Cerebellar cortex (tissue), 1 donor: Measurements from ENCODE around the gene TMUB1.

Source experiments
- DNase-seq: peaks from one replicate; pipeline ENCODE4 v3.0.0-alpha.2; 2015; ENCODE audit warnings: low spot score

The TMUB1 gene

DNA sequence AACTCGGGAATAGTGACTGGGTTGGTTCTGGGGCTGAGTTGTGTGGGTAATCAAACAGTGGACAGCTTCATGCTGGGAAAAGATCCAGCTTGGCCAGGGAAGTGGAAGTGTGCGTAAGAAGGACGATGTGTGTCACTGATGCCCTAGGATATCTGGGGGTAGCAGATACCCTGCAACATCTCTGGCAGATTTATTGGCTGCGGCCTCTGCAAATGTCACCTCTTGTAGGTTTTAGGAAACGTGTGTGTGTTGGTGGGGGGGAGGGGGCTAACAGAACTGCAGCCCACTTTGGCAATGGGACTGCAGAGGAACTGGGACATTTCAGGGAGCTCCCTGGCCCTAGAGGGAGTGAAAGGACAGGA, 2.0 kb upstream of the TMUB1 start:
- DNase-seq: peak; percentile 22

DNA sequence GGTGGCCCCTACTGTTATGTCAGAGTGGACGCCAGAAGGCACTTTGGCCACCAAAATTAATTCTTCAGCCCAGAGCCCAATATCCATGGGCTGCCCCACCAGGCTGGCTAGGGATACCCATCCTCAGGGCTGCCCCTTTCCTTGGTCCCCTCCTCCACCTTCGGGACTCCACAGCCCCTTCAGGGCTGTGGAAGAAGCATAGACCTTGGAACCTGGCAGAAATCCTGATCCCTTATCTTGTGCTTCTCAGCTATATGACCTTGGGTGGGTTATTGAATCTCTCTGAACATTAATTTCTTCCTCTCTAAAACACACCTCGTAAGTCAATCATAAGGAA, 499 bp upstream of the TMUB1 start:
- peak; percentile 44 for DNase-seq

DNA sequence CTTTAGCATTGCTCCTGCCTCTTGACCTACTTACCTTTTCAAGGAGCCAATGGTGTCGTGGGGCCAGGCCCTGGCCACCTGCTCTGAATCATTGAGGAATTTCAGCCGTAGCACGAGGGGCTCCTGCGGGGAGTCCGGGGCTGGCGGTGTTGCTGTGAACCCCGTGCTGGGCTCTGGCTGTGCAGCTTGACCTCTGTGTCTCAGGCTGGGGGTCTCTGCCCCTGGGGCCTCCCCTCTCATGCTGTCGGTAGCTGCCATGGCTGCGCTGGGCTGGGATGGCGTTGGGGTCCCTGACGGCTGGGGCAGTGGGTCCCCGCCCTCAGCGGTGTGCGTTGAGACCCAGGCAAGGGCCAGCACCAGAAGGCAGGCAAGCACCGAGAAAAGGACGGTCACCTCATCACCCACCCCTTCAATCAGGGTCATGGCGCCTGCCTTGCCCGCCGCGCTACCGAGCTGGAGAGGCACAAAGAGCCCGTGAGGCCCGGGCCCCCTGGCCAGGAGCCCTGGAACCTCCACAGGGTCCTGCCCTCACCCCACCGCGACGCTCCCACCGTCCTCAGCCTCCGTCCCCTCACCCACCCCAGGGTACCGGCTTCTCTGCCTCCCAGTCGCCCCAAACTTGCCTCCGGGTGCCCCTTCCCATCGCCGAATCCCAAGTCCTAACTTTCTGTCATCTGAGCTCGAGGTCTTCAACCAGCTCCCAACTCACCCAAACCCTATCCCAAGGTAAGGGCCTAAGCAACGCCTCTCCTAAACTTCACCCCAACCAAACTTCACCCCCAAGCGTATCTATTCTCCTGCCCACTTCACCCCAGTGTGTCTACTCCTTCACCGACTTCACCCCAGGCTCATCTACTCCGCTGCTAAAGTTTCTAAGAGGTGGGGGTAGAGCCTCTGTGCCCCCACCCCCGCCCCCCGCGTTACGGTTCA, 887 bp downstream of the TMUB1 start:
- DNase-seq: peak; percentile 34

DNA sequence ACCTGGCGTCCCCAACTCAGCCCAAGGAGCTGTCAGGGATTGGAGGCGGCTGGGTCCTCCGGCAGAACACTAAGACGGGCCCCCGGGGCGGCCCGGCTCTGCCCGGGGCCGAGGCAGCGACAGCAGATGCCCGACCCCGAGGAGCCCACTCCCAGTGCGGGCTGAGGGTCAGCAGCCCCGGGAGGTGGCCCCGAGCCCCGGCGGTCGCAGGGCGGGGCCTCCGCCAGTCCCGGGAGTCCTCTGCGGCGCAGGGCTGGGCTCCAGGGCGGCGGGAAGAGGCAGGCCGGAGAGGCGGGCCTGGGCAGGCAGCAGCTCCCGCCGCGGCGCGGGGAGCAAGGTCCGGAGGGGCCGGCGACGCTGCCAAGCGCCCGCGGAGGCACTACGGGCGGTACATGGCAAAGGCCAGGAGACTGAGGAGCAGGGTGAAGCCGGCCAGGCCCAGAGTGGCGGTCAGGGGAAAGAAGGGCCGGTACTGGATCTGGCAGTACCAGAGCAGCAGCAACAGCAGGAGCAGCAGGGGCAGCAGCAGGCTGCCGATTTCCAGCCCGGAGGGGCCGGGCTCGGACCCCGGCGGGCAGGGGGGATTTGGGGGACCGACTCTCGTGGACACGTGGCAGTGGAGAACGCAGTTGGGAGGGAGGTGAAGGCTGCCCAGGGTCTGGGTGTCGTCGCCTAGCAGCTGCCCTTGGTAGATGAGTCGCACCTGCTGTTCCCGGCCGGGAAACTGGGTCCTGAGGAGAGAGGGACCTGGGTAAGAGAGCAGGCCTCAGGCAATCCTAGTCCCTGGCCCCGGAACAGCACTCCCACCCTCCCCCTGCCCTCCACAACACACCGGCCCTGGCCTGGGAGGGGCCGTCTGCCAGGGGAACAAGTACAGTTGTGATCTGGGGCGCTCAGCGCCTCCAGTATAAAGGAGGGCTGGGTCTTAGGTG, 1.9 kb downstream of the TMUB1 start:
- DNase-seq: peak; percentile 26

- DNase-seq: peak; percentile 91
Observed at GRCh38 chr7:151080522-151081169, 2.6 kb downstream of the TMUB1 start, which contains the start of gene FASTK. TSS of gene FASTK (minus strand) at chr7:151080809. CDS start at chr7:151080766, 43 bp downstream.

GRCh38 chr7:151080067-151080521, 3.2 kb downstream of the TMUB1 start:
- peak; percentile 52 for DNase-seq

DNA sequence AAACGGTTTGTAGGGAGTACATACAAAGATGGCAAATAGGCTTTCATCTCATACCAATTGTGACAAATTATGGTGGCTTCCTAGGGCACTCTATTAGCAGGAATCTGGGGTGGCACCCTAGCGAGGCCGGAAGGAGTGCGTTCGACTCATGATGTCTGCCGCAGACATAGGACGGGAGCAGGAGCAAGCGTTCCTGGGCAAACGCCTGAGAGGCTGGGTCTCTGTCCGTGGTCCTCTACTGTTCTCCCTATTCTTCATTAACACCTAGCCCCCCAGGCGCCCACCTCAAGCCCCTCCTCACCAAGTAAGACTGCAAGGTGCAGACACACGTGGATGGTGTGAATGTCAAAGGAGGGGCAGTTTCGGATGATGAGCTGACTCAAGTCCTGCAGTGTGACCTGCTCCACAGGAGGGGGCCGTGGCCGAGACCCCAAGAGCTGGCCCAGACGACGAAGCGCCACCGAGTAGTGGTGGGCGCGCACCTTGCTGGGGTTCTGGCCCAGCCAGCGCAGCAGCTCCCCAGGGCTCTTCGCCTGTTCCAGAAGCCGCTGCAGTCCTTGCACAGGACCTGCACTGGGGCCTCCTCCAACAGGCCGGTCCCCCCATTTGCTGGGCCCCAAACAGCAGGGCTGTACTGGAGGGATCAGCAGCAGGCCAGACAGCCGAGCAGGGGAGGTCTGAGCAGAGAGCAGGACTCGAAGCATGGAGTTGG, 3.9 kb downstream of the TMUB1 start:
- no peak for DNase-seq

DNA sequence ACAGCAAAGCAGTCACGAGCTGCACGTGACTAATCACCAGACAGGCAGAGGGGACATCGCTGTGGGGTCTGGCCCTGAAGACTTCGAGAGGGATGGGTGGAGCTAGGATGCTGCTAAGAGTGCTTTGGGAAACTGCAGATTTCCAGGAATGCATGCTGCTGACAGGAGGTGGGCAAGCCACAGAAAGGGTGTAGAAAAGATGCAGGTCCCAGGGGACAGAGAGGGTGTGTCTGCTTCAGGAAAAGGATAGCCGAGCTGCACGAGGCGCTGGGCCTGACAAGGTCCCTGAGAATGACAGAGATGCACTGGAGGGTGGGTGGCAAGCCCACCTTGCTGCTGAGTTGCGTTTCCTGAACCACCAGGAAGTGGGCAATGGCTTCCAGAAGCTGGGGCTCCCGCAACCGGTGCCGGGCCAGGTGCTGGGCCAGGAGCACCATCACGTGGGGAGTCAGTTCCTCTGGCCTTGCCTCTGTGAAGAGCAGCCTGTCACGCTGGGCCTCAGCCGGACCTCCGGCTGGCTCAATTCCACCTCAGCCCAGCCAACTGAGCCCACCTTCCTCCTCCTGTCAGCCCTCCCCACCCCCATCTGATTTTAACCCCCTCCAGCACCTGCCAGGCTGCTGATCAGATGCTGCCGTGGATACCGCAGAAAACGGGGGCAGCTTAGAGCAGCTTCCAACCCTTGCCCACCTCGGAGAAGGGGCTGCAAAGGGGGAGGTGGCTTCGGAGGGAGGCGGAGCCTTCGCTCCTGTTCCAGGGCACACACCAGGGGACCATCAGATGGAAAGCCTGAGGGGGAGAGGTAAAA, 4.9 kb downstream of the TMUB1 start:
- peak; percentile 90 for DNase-seq

DNA sequence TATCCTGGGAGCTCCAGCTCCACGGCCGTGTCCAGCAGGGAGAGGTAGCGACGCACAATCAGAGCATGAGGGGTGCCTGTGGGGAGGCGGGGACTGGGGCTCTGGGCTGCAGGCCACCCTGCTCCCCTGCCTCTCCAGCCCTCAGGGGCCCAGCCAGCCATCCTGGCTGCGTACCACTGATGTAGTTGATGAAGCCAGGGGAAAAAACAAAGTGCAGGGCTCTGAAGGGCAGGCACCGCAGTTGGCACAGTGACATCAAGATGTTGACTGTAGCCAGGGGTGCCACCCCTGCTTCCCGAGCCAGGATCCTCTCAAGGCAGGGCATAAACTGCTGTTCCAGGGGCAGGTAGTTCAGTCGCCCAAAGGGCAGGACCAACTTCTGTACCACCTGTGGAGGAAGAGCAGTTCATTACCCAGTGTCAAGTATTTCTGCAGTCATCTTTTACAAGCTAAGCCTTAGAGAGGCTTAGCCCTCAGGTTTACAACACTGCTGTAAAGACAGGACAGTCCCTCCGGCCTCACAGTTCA, 5.5 kb downstream of the TMUB1 start:
- DNase-seq: no peak

- peak; percentile 36 for DNase-seq
Observed at GRCh38 chr7:151076863-151077704, 6.2 kb downstream of the TMUB1 start.

DNA sequence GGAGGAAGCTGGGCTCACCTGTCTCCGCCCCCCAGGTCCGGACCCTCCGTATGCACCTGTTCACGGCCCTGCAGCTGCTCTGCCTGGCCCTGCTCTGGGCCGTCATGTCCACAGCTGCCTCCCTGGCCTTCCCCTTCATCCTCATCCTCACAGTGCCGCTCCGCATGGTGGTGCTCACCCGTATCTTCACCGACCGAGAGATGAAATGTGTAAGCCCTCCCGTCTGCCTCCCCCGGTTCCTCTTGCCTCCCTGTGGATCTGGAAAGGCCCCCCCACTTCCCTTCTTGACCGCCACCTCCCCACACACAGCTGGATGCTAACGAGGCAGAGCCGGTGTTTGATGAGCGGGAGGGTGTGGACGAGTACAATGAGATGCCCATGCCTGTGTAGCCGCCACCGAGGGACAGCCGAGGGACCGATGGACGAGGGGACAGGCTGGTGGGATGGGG, 7.3 kb downstream of the TMUB1 start:
- DNase-seq: no peak

DNA sequence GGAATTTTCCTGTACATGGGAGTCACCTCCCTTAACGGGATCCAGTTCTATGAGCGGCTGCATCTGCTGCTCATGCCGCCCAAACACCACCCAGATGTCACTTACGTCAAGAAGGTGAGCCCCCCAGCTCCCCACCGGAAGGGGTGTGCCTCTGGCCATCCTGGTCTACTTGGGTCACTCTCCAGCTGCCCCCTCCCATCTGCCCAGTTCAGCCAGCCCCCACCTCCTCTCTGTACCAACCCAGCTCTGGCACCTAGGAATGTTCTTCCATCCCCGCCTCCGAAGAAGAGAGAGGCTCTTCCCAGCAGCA, 7.7 kb downstream of the TMUB1 start:
- no peak for DNase-seq

DNA sequence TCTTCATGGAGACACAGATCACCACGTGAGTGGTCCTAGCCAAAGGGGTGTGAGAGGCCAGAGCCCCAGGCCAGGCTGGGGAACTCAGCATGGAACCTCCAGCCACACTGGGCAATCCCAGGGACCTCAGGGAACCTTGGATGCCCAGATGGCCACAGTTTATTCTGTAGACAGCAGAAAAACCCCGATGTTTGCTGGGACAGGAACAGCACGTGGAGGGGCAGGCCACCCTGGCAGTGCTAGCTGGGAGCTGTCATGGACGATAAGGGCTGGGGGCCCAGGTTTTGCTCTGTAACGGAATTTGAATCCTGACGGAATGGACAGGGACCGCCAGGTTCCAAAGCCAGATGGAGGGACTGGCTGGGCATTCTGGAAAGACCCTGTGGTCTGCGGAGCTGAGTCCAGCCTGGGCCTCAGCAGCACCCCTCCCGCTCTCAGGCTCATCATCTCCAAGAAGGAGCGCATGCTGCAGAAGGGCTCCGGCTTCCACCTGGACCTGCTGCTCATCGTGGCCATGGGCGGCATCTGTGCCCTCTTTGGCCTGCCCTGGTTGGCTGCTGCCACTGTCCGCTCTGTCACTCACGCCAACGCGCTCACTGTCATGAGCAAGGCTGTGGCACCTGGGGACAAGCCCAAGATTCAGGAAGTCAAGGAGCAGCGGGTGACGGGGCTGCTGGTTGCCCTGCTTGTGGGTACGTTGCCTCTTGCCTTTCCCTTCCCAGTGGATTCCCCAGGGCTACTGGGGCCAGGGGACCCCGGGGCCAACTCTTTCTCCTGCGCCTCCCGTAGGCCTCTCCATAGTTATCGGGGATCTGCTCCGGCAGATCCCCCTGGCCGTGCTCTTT, 8.3 kb downstream of the TMUB1 start:
- DNase-seq: no peak

DNA sequence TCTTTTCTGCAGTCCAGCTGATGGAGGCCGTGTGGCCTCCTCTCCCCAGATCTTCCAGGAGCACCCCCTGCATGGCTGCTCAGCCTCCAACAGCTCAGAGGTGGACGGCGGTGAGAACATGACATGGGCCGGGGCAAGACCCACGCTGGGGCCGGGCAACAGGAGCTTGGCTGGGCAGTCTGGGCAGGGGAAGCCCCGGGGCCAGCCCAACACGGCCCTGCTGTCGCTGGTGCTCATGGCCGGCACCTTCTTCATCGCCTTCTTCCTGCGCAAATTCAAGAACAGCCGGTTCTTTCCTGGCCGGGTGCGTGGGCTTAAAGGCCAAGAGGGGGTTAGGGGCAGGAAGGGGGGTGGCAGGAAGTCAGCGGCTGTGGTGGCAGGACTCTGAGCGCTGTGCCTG, 9.3 kb downstream of the TMUB1 start:
- no peak for DNase-seq

DNA sequence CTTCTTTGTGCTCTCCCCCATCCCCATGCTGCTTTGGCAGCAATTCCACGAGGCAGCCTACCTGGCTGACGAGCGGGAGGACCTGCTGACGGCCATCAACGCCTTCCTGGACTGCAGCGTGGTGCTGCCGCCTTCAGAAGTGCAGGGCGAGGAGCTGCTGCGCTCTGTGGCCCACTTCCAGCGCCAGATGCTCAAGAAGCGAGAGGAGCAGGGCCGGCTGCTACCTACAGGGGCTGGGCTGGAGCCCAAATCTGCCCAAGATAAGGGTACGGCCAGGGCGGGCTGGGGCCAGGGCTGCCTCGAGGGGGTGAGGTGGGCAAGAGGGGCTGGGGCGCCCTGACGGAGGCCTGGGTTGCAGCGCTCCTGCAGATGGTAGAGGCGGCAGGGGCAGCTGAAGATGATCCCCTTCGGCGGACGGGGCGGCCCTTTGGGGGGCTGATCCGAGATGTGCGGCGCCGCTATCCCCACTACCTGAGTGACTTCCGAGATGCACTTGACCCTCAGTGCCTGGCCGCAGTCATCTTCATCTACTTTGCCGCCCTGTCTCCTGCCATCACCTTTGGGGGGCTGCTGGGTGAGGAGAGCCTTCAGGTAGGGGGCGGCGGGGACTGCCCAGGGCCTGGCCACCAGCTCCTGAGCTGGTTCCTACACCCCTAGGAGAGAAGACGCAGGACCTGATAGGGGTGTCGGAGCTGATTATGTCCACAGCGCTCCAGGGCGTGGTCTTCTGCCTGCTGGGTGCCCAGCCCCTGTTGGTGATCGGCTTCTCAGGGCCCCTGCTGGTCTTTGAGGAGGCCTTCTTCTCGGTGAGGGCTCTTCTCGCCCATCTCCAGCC, 12.0 kb downstream of the TMUB1 start:
- DNase-seq: no peak

GRCh38 chr7:151070574-151070960, 12.7 kb downstream of the TMUB1 start:
- DNase-seq: no peak

GRCh38 chr7:151069841-151070573, 13.3 kb downstream of the TMUB1 start:
- DNase-seq: no peak
